HepG2 (cell line): ENCODE data around the gene PRDX2. TPM values are rescaled to one million over a fixed set of nuclear protein-coding genes. Genes with fewer than 3 reads are reported as not detected.

ENCODE experiments used
- BCLAF1 ChIP-seq: fragments of 450-650 bp; IDR thresholded peaks from 2 replicates; pipeline ENCODE4 v1.6.1; 2017; ENCODE audit warnings: mild to moderate bottlenecking
- DMAP1 ChIP-seq: IDR thresholded peaks from 2 replicates; pipeline ENCODE4 v1.6.1; 2016
- ELF1 ChIP-seq: sonication (generic); formaldehyde crosslinking; IDR thresholded peaks from 2 replicates; pipeline ENCODE4 v1.4.0; 2020; ENCODE audit warnings: missing genetic modification reagents
- HDAC1 ChIP-seq: sonication (generic); formaldehyde crosslinking; IDR thresholded peaks from 2 replicates; pipeline ENCODE4 v1.5.1; 2020; ENCODE audit warnings: mild to moderate bottlenecking, missing genetic modification reagents
- MZF1 ChIP-seq: sonication (generic); formaldehyde crosslinking; IDR thresholded peaks from 2 replicates; pipeline ENCODE4 v1.8.1; 2023; ENCODE audit warnings: mild to moderate bottlenecking, missing genetic modification reagents, borderline replicate concordance
- RARA ChIP-seq: IDR thresholded peaks from 2 replicates; pipeline ENCODE4 v1.6.1; 2016; ENCODE audit warnings: missing genetic modification reagents, missing compliant biosample characterization
- RFX1 ChIP-seq: fragments of 450-650 bp; IDR thresholded peaks from 2 replicates; pipeline ENCODE4 v1.6.1; 2017
- RXRA ChIP-seq: sonication (generic); formaldehyde crosslinking; IDR thresholded peaks from 2 replicates; pipeline ENCODE4 v1.5.1; 2020; ENCODE audit warnings: missing genetic modification reagents
- ZFP1 ChIP-seq: IDR thresholded peaks from 2 replicates; pipeline ENCODE4 v1.6.1; 2016
- ZNF18 ChIP-seq: sonication (generic); formaldehyde crosslinking; IDR thresholded peaks from 2 replicates; pipeline ENCODE4 v1.8.0; 2022; ENCODE audit warnings: mild to moderate bottlenecking, missing genetic modification reagents; ENCODE audit not compliant: insufficient replicate concordance
- ZNF276 ChIP-seq: sonication (generic); formaldehyde crosslinking; IDR thresholded peaks from 2 replicates; pipeline ENCODE4 v1.4.0; 2020; ENCODE audit warnings: mild to moderate bottlenecking, low read depth, missing genetic modification reagents
- ZNF460 ChIP-seq: sonication (generic); formaldehyde crosslinking; IDR thresholded peaks from 2 replicates; pipeline ENCODE4 v1.5.1; 2020; ENCODE audit warnings: missing genetic modification reagents, mild to moderate bottlenecking, borderline replicate concordance
- ZNF7 ChIP-seq: IDR thresholded peaks from 2 replicates; pipeline ENCODE4 v1.6.1; 2016; ENCODE audit warnings: missing biosample characterization, missing genetic modification reagents
- ZNF777 ChIP-seq: sonication (generic); formaldehyde crosslinking; IDR thresholded peaks from 2 replicates; pipeline ENCODE4 v1.4.0; 2020; ENCODE audit warnings: missing genetic modification reagents
- ZNF784 ChIP-seq: sonication (generic); formaldehyde crosslinking; IDR thresholded peaks from 2 replicates; pipeline ENCODE4 v1.5.1; 2020; ENCODE audit warnings: missing genetic modification reagents, mild to moderate bottlenecking, borderline replicate concordance
- ZSCAN29 ChIP-seq: sonication (generic); formaldehyde crosslinking; conservative IDR thresholded peaks from 2 replicates; pipeline ENCODE4 v1.4.0; 2020; ENCODE audit warnings: mild to moderate bottlenecking, missing genetic modification reagents
- polyA plus RNA-seq, 8 experiments: library from polyadenylated mRNA; depleted of rRNA in 3 of 8; stranded (reverse) in 7 of 8; unstranded in 1 of 8; fragments of >200 nt; fragmentation: Illumina TruSeq in 4 of 8; extraction: Trizol in 4 of 8; gene quantifications; 2 replicates each; pipeline versions ENCODE4 v1.2.1 to v1.2.3, GENCODE V29; 2011 to 2016; ENCODE audit warnings: low read depth in 4 of 8, missing spikeins in 1 of 8, mixed read lengths in 1 of 8; ENCODE audit not compliant: insufficient read depth in 1 of 8
- total RNA-seq, 5 experiments: library from RNA; depleted of rRNA; stranded (reverse); fragments of >200 nt; fragmentation: Illumina TruSeq; extraction: Trizol; gene quantifications; 2 replicates each; pipeline ENCODE4 v1.2.3, GENCODE V29; 2016; ENCODE audit warnings: low read depth in 1 of 5

PRDX2 gene
- total and polyA plus RNA-seq, 2 of the 13 experiments (the other 11 are each of a cell fraction or from before 2014, with no cell fraction given): 218 to 381 TPM

GRCh38 chr19:12801466-12802266 is at the start of gene PRDX2, which contains the start of gene THSD8 (continued):
- peak; percentile 65 for TF ChIP-seq ZNF18 (CRISPR knock-in tag)
- peak; percentile 55 for TF ChIP-seq ZNF460 (CRISPR knock-in tag)
- no peak for TF ChIP-seq MZF1 (CRISPR knock-in tag)
- TF ChIP-seq BCLAF1: no peak
- TF ChIP-seq ZNF784 (CRISPR knock-in tag): peak; percentile 91; the same call in 1 of the 2 replicates
- TF ChIP-seq DMAP1 (CRISPR knock-in tag): peak; percentile 61; the same call in 1 of the 2 replicates
- 0 out of 2 replicates have a peak, but pooled peaks have one; percentile 78 for TF ChIP-seq ZNF276 (CRISPR knock-in tag)
- peak; percentile 95 for TF ChIP-seq HDAC1 (CRISPR knock-in tag)
- TF ChIP-seq RFX1: no peak
- 0 out of 2 replicates have a peak, but pooled peaks have one; percentile 31 for TF ChIP-seq ELF1 (CRISPR knock-in tag)
- TF ChIP-seq RXRA: peak; percentile 55
- no peak; the same call in 1 of the 2 replicates for TF ChIP-seq RARA
- TF ChIP-seq ZNF7 (CRISPR knock-in tag): 0 out of 2 replicates have a peak, but pooled peaks have one; percentile 22
- peak; percentile 86 for TF ChIP-seq ZSCAN29 (CRISPR knock-in tag)
- TF ChIP-seq ZNF777 (CRISPR knock-in tag): peak; percentile 82
- TF ChIP-seq ZFP1: peak; percentile 48; the same call in 1 of the 2 replicates
